ENCODE results near the gene OLIG3.

OLIG3 gene

DNA sequence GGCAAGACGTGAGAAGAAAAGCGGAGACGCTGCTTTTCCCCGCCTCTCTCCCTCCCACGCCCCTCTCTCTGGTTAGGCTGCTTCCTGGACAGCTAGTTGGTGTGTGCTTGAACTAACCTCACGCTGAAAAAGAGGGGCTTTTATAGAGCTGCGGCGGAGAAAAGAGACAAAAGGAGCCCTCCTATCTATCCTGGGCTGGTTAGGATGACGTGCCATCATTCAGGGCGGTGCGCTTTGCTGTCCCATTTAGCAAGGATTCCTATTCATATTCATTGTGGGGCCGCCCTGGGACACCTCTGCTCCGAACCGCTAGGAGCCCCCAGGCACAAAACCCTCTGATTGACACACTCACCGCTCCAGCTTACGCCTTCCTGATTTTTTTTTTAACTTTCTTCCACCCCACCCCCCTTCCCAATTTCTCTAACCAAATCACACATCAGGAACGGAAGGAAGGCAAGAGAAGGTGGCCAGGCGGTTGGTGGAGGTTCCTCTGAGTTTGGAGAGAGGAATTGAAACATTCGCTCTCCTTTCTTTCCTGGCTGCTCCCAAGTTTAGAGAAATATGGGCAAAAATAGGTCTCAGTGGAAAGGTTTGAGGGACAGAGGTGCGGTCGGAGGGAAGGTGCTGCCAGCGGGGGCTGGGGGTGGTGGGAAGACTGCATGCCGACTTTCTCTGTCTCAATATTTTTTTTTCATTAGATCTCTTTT lies at the start of gene OLIG3:
Gene OLIG3, minus strand, starts transcription at position 114 of the 707 bp plus-strand sequence. CDS start 224 bp downstream, outside the sequence.
- DNase-seq = no peak

DNA sequence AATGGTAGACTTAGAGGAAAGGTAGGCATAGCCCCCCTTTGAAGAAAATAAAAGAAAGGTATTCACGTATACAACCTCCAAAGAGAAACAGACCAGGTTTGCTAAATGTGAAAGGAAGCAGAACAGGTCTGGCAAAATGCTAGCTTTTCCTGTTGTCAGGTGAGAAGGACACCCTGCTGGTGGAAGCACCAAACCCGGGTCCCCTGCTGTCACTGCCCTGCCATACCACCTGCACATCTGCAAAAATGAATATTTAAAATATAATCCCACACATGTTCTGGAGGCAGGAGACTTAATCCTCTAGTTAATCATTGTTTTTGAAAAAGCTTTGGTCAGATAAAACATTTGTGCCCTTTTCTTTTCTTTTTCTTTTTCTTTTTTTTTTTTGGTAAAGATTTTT lies 48.9 kb upstream of the OLIG3 start:
- DNase-seq = no peak

DNA sequence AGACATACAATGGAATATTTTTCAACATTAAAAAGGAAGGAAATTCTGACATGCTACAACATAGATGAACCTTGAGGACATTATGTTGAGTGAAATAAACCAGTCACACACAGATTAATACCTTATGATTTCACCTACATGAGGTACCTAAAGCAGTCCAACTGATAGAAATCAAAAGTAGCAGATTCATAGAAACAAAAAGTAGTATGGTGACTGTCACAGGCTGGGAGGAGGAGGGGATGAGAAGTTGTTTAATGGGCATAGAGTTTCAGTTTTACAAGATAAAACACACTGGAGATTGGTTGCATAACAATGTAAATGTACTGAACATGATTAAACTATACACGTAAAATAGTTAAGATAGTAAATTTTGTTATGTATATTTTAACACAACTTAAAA lies 48.5 kb upstream of the OLIG3 start:
- DNase-seq = no peak

DNA sequence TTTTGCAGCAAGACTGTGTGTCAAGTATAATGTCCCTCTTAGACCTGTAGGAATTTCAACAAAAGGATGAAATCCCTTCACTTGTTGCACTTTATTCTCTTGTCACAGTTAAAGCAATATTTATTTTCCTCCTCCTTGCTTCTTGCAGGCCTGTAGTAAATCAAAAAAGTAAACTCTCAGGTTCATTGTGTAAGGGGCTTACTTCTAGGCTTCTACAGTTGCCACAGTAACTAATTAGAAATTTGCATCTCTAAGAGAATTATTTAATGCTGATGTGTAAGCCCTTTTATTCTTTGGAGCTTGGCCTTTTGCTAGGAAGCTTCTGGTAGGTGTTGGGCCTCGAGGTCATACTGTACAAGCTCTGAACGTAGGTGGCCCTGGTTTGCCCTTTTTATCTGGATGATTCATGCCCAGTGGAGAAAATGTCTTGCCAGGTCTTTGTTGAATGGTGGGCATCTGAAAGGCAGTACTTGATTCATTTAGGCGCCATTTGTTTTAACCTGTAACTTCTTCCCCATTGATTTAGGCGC lies 47.4 kb upstream of the OLIG3 start:
- DNase-seq = no peak

DNA sequence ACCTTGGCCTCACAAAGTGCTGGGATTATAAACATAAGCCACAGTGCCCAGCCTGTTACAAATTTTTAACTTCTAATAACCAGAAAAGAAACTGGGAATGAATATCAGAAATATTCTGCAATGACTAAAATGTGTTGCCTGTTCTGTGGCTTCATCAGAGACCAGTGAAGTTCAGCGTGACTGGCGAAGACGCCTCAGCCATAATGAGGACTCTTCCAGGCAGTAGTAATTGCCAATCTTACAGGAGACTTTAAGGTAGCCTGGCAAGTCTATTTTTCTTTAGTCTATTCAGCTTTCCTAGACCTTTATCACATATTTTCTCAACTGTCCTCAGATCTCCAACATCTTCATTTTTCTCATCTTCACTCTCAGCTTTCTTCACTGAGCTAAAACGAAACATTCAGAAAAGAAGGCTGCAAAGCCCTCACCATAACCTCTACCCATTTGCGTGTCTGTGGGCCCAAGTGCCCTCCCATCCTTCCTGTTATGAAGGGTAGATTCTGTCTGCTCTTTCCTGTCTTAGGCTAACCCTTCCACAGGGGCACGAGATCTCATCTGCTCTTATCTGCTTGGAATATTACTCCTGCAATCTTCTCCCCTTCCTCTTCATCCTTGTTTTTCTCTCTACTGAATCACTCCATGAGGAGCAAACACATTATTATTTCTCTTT lies 42.0 kb upstream of the OLIG3 start:
- DNase-seq = no peak

DNA sequence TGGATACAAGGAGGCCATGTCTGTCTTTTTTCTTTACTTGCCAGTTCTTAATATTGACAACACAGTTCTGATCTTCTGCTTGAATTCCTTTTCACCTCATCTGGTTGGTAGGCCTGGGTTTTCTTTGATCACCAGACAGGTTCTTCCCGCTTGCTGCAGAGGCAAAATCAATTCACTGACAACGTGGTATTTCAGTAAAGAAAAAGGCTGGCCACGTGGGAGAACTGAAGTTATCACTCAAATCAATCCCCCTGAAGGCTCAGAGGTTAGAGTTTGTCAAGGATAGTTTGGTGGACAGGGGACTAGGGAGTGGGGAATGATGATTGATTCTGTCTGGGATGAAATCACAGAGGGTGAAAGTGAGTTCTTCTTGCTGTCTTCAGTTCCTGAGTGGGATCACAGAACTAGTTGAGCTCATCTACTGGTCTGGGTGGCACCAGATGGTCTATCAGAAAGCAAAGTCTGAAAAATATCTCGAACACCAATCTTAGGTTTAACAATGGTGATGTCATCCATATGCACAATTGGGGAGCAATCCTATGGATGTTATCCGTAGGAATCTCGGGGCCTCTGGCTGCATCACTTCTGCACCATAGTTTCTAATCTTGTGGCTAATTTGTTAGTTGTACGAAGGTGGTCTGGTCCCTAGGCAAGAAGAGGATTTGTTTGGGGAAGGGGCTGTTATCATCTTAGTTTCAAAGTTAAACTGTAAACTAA lies 37.3 kb upstream of the OLIG3 start:
- DNase-seq = no peak

DNA sequence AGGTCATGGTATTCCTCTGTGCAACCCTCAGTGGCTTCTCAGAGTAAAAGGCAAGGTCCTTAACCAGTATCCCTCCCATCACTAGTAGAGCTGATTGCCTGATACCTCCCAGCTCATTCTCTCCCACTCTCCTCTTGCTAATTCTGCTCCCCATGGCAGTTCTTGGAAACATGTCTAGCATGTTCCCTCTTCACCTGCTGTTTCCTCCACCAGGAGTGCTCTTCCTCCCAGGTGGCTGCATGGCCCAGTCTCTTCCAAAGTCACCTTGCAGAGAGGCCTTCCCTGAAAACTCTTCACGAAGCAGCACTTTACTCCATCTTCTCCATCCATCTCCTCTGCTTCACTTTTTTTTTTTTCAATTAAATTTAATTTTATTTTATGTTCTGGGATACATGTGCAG lies 36.2 kb upstream of the OLIG3 start:
- DNase-seq = no peak

DNA sequence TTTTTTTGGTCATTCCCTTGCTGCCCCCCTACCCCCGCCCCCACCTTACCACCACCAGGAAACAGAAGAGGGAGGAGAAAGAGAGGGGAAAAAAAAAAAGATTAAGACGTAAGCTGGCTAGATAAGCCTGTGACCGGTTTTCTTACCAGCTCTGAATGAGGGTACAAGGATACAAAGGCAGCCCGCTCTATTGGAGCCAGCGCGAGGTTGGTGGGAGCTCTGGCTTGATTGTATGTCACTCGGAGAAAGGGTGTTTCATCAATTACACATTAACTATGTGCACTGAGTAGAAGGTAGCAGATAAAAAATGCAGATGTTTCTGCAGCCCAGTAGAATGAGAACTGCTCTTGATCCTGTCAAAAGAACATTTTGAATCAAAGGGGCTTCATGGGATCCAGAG lies 28.6 kb upstream of the OLIG3 start:
- DNase-seq = no peak

DNA sequence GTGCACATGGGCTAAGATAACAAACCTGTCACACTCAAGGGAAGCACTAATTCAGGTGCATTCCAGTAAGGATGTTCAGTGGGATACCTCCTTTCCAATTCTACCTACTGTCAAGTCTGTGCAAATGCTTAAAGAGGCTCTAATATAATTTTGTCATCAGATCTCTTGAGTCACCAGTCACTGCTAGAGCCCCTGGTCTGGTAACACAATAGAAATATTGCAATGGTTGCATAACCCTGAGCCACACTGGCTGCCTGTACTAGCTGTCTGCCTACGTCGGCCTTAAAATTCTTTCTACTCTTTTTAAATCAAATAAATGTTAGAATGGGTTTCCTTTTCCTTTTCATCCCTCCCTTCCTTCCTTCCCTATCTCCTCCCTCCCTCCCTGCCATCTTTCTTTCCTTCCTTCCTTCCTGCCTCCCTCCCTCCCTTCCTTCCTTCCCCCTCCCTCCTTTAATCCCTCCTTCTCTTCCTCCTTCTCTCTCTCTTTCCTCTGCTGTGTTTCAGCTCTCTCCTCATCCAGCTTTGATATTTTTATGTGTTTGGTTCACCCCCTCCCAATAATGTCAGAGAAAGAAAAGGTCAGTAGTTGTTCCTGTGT lies 28.1 kb upstream of the OLIG3 start:
- no peak for DNase-seq

DNA sequence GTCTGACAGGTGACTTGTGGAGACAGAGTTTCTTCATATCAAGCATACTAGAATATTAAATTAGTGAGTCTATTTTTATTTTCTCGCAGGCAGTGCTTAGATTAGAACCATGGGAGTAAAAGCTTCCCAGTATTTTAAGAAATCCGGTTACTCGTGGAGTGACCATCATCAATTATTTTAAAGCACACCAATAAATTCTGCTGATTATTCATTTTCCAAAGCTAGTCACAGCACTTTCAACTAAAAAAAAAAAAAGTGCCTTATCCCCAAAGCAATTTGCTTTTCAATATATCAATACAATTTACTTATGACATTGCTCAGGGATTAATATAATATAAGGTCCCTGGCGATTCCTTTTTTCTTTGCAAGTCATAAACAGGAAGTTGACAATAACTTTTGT lies 26.3 kb upstream of the OLIG3 start:
- DNase-seq = no peak

DNA sequence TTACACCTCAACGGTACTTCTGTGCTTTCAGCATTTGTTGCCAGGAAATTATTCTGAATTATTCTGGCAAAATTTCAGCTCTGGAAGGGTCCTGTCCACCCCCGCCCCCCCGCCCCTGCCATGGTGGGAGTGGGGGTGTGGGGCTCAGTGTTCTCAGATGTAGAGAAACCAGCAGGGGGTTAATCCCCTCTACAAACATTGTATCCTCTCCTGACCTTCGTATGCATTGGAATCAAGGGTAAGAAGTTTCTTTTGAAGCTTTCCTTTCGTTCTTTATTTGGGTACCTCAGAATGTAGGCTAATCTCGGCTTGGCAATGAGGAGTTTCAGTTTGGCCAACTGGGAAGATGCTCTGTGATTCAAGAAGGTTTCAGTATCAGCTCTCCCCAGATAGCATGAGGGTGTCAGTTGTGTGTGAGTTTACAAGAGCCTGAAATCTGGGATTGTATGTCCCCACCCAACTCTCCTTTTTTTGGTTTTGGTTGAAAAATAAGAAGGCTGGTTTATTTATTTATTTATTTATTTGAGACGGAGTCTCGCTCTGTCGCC lies 25.5 kb upstream of the OLIG3 start:
- no peak for DNase-seq

DNA sequence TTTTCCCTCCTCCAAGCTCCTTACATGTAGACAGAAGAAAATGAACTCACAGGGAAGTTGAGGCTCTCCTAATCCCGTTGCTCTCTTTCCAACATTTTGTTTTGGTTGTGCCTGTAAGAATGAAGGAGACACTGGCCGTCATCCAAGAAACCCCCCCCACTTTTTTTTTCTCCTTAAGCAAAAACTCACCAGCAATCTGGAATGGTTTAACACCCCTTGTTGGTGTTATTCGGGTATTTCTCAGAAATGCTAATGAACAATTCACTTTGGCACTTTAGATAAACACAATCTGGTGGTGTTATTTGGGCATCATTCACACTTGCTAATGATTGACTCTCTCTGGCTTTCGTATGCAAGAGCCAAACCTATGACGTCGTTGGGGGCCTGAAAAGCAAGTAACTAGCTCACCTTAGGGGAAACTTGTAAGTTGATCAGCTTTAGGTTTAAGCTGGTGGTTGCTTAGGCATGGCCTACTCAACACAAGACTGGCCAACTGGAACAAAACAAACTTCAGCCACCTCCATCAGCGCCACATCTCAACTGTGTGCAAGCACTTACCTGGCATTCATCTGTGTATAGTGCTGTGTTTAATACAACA lies 24.3 kb upstream of the OLIG3 start:
- no peak for DNase-seq

DNA sequence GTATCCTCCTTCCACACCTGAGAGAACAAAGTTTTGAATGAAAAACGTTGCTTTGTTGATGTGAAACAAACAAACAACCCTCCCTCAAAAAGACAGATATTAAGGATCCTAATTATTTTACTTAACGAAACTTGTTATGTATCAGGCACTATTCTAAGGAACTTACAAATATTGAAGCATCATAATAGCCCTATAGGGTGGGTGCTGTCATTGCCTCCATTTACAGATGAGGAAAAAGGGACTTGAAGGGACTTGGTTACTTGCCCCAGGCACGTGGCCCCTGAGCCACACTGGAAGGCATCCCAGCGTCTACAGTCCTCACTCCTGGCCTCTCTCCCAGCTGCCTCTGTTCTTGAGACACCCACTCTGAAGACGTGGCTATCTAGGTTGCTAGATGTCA lies 20.2 kb upstream of the OLIG3 start:
- DNase-seq = no peak

DNA sequence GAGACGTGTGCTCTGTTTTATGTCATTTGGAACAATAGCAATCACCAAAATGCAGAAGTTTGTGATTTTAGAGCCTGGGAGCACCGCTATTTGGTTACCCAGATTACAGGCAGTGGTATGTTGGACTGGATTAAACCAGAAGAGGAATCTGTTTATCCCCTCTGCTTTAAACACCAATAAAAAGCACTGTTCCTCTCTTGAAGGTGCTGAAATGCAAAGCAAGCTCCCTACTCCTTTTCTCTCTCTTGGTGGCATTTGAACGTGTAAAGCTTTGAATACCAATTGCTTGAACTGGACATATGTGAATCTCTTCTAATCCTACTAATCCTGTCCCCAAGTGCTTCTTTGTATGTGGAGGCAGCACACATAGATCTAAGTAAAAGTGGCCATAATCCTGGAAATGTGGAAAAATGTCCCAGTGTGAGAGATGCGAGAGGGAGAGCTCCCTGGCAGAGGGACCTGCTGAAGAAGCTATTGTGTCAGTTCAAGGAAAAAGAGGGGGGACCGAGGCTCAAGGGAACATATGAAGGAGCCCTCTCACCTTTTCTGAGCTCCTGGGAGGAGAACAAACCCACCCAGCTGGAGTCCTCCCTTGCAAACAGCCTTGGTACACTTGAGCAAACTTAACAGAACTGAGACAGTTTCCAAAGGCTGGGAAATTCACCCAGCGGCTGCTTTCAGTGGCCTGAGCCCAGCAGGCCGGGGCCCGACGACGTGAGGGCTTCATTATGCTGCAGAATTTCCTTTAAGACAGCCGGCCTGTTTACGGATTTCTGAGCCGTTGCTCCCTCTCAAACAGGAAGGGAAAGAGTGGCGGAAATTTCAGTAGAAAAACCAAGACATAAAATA lies 18.8 kb upstream of the OLIG3 start:
- DNase-seq = no peak

DNA sequence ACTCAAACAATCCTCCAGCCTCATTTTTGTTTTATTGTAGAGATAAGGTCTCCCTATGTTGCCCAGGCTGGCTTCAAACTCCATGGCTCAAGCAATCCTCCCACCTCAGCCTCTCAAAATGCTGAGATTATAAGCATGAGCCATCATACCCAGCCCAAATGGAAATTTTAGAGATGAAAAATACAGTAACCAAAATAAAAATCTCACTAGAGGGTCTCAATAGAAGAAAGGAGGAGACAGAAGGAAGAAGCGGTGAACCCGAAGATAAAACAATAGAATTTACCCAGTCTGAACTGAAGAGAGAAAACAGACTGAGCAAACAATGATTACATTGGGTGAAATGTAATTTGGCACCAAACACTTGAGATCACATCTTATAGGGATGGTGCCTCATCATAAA lies 16.7 kb upstream of the OLIG3 start:
- DNase-seq = no peak

DNA sequence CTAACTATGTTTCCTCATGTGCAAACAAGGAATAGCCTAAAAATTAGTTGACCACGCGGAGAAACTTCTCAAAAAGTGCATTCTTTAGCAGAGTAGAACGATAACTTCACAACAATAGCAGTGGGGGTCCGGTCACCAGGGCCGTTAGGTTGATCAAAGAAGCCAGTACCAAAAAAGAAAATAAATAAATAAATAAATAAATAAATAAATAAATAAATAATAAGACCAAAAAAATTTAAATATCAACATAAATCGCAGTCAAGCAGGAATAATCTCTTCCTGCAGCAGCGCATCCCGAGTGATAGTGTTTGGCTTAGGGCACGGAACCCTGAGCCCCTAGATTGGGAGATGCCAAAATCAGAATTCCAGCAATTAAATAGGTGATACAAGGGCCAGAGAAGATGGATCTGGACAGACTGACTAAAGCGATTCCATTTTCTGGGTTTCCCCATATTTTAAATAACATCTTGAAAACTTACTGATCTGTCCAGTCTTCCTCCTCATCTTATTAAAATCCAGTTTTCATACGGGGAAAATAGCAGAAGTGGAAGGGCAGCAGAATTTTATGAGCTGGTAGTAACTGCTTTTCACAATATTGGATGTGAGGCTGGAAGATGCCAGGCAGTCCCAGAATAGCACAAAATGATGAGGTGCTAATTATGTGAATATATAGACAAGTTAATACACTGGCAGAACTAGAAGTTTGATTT lies 4.4 kb upstream of the OLIG3 start:
- DNase-seq = no peak

DNA sequence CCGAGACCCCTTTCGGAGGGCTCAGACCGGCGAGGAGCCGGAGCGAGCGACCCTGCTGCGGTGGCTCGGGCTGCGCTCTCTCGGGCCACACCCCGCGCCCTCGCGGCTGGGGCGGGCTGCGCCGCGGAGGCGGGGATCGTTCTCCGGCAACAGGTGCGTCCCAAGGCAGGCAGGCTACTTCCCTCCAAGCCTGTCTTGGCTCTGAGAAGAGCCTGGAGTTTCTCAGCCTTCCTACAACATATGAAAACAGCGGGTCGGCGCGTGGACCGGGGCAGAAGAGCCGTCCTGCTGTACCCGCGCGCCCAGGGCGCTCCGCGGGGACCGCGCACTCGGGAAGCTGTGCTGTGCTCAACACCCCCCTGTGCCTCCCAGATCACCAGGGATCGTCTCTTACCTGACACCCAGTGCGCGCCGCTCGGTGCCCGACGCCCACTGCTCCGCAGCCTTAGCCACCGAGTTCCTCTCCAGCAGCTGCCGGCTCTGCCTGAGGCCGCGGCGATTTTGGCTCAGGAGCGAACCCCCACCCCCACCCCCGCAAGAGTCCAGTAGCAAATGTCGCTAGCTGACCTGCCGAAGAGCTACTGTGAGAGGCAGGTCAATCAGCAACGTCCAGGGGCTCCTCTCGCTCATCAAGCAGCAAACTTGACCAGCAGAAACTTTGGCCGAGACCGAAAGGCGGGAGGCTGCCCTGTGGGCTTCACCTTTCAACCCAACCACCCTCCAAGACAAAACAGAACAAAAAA lies 3.7 kb upstream of the OLIG3 start:
- no peak for DNase-seq

DNA sequence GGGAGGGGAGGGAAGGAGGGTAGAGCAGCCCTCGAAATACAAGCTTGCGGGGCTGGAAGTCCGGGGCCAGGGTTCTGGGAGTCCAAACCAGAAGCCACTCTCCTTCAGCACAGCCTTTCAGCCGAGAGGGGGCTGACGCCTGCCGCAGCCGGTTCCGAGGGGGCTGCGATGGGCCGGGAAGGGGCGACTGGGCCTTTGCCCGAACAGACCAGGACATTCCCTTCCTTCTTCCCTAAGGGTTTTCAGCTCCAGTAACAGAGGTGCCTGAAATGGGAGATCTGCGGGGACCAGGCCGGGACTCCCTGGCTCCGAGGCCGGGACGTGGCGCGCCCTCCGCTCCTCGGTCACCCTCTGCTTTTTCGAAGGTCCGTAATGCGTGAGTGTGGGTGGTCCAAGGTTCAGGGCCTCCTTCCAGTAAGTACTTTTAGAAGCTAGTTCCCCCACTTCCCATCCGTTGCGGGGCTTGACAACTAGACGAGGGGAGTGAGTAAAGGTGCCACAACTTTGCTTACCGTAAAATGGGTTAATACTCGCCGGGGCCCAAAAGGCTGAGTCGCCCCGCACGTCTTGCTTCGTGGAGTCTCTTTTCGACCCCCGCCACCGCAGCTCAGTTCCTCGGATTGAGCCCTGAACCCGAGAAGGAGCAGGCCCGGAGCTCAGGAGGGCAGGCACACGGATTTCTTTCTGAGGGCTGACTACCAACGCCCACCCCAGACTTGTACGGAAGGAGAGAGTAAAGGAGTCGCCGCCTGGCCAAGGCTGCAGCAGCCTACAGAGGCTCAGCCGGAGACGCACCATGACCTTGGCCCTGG lies 2.9 kb upstream of the OLIG3 start:
- DNase-seq = no peak

DNA sequence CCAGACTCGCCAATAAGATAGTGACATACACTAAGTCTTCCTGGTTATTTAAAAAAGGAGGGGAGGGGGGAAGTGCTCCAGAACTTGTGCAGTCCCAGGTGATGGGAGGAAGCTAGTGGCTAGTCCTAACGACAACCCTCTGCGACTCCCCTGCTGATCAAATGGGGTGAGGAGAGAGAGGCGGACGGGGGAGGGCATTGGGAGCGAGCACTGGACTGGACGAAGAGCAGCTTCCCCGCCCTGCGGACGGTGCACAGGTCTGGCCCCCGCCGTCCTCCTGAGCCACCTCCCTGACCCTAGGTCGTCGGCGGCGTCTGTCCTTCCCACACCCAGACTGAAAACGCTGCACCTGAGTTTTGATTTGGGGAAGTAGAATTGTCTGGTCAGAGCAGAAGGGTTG lies 2.2 kb upstream of the OLIG3 start:
- no peak for DNase-seq

Measured in activated naive CD4-positive, alpha-beta T cell (primary cell).